Panc1 (cell line): Measurements from ENCODE around the gene POLR1E. TPM values are rescaled to one million over a fixed set of nuclear protein-coding genes. Genes with fewer than 3 reads are reported as not detected.
A peak's percentile ranks its signal among the peaks of the same experiment; 100 is the strongest.

ENCODE experiments used
- ATAC-seq: fragments of 200-7000 bp; cut with Tn5 transposase; 2 replicates; pipeline ENCODE4 v1.9.1; 2020; ENCODE audit warnings: mild to moderate bottlenecking, moderate library complexity
- BruUV-seq: library from RNA; stranded (reverse); fragments of 400-500 nt; replicated peaks from 2 replicates; lab custom pipeline; 2021; lab: Mats Ljungman, UMichigan
- CTCF ChIA-PET: fragments of 300-600 bp; sonication (Branson Sonifier 250); formaldehyde crosslinking; loops from one replicate; lab custom pipeline; 2022; ENCODE audit warnings: antibody characterized with exemption; lab: Charles Lee
- POLR2A ChIA-PET: fragments of 300-600 bp; sonication (Branson Sonifier 250); formaldehyde crosslinking; loops from one replicate; lab custom pipeline; 2022; ENCODE audit warnings: antibody characterized with exemption; lab: Charles Lee
- DNase-seq: peaks from one replicate; pipeline ENCODE4 v3.0.0-alpha.2; 2010; ENCODE audit warnings: low read depth, low spot score
- H3K27ac ChIP-seq: 2 replicates; pipeline ENCODE4 v1.5.1; 2011; ENCODE audit warnings: mild to moderate bottlenecking, low read length, inconsistent platforms
- H3K27me3 ChIP-seq: fragments of 200-500 bp; sonication (Bioruptor generic); 2 replicates; pipeline ENCODE4 v1.6.0; 2014; ENCODE audit warnings: low read length, inconsistent platforms; ENCODE audit not compliant: control insufficient read depth, insufficient read depth
- H3K36me3 ChIP-seq: fragments of 200-500 bp; sonication (Bioruptor generic); 2 replicates; pipeline ENCODE4 v1.5.1; 2014; ENCODE audit warnings: inconsistent platforms, mild to moderate bottlenecking, low read length, moderate library complexity; ENCODE audit not compliant: control insufficient read depth, insufficient read depth
- H3K4me1 ChIP-seq: 2 replicates; pipeline ENCODE4 v1.5.1; 2011; ENCODE audit warnings: inconsistent platforms, mild to moderate bottlenecking, low read length, moderate library complexity; ENCODE audit not compliant: control insufficient read depth, insufficient read depth
- H3K4me3 ChIP-seq, 2 experiments: 2 replicates each; pipeline ENCODE4 v1.5.1; 2011 to 2012; ENCODE audit warnings: low read depth in 2 of 2, low read length in 2 of 2, mild to moderate bottlenecking in 2 of 2, inconsistent platforms in 1 of 2, moderate library complexity in 1 of 2
- H3K9me3 ChIP-seq: fragments of 200-500 bp; sonication (Bioruptor generic); 2 replicates; pipeline ENCODE4 v1.5.1; 2014; ENCODE audit warnings: low read depth, mild to moderate bottlenecking, inconsistent platforms, low read length, moderate library complexity; ENCODE audit not compliant: control insufficient read depth, insufficient read depth
- POLR2AphosphoS5 ChIP-seq: IDR thresholded peaks from 2 replicates; pipeline ENCODE4 v1.6.1; 2012; ENCODE audit warnings: mild to moderate bottlenecking, low read depth, low read length, moderate library complexity
- SIN3A ChIP-seq: IDR thresholded peaks from 2 replicates; pipeline ENCODE4 v1.6.1; 2012; ENCODE audit warnings: low read depth, mild to moderate bottlenecking, low read length, moderate library complexity, borderline replicate concordance; ENCODE audit not compliant: insufficient read depth
- TCF7L2 ChIP-seq: IDR thresholded peaks from 2 replicates; pipeline ENCODE4 v1.6.1; 2011; ENCODE audit warnings: mild to moderate bottlenecking, low read depth, low read length, inconsistent platforms
- in situ Hi-C: cut with HindIII; loops from 2 replicates; pipeline ENCODE4 v1.10.0; 2016; ENCODE audit warnings: low sequenced_read_pairs, low pct_unique_long_range_greater_than_20kb
- intact Hi-C: fragments of 100-400 bp; cut with micrococcal nuclease; formaldehyde crosslinking; loops from one replicate; pipeline ENCODE4 v1.10.0; 2022; ENCODE audit not compliant: unreplicated experiment
- total RNA-seq: library from RNA; stranded (reverse); gene quantifications from one replicate; pipeline ENCODE4 v1.2.1, GENCODE V29; 2021; ENCODE audit not compliant: unreplicated experiment
- TF ChIP-seq, protein P1 (sequence below), 2 experiments: IDR thresholded peaks; 2 replicates each; pipeline ENCODE4 v1.6.1; 2011 to 2012; ENCODE audit warnings: low read depth in 2 of 2, control low read depth in 1 of 2, low read length in 1 of 2, mild to moderate bottlenecking in 1 of 2, moderate library complexity in 1 of 2; ENCODE audit not compliant: insufficient read depth in 1 of 2
- TF ChIP-seq, protein P2 (sequence below): fragments of 450-650 bp; IDR thresholded peaks from 2 replicates; pipeline ENCODE4 v1.5.1; 2017; ENCODE audit warnings: mild to moderate bottlenecking

The POLR1E gene
- total RNA-seq, 1 experiment from 2014 or later: 93.8 TPM

- no peak for TF ChIP-seq TCF7L2
- TF ChIP-seq, protein P1, sequence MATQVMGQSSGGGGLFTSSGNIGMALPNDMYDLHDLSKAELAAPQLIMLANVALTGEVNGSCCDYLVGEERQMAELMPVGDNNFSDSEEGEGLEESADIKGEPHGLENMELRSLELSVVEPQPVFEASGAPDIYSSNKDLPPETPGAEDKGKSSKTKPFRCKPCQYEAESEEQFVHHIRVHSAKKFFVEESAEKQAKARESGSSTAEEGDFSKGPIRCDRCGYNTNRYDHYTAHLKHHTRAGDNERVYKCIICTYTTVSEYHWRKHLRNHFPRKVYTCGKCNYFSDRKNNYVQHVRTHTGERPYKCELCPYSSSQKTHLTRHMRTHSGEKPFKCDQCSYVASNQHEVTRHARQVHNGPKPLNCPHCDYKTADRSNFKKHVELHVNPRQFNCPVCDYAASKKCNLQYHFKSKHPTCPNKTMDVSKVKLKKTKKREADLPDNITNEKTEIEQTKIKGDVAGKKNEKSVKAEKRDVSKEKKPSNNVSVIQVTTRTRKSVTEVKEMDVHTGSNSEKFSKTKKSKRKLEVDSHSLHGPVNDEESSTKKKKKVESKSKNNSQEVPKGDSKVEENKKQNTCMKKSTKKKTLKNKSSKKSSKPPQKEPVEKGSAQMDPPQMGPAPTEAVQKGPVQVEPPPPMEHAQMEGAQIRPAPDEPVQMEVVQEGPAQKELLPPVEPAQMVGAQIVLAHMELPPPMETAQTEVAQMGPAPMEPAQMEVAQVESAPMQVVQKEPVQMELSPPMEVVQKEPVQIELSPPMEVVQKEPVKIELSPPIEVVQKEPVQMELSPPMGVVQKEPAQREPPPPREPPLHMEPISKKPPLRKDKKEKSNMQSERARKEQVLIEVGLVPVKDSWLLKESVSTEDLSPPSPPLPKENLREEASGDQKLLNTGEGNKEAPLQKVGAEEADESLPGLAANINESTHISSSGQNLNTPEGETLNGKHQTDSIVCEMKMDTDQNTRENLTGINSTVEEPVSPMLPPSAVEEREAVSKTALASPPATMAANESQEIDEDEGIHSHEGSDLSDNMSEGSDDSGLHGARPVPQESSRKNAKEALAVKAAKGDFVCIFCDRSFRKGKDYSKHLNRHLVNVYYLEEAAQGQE (IDR thresholded peaks at IDR 0.05; ENCODE audit: insufficient read depth in 1 of 2, low read depth in 2 of 2, low read length in 1 of 2): no peak
- TF ChIP-seq POLR2AphosphoS5: no peak
- TF ChIP-seq, protein P2, sequence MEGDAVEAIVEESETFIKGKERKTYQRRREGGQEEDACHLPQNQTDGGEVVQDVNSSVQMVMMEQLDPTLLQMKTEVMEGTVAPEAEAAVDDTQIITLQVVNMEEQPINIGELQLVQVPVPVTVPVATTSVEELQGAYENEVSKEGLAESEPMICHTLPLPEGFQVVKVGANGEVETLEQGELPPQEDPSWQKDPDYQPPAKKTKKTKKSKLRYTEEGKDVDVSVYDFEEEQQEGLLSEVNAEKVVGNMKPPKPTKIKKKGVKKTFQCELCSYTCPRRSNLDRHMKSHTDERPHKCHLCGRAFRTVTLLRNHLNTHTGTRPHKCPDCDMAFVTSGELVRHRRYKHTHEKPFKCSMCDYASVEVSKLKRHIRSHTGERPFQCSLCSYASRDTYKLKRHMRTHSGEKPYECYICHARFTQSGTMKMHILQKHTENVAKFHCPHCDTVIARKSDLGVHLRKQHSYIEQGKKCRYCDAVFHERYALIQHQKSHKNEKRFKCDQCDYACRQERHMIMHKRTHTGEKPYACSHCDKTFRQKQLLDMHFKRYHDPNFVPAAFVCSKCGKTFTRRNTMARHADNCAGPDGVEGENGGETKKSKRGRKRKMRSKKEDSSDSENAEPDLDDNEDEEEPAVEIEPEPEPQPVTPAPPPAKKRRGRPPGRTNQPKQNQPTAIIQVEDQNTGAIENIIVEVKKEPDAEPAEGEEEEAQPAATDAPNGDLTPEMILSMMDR: no peak
- POLR2A ChIA-PET: no interaction called here
- no TSS peak for BruUV-seq
- Histone ChIP-seq H3K27ac (no peak overlapping the region), H3K36me3 (peaks cover 3% of the 10 kb centered on the region; the same call in 1 of the 2 replicates), H3K9me3 (no peaks in the 10 kb centered on the region), H3K27me3 (no peaks in the 10 kb centered on the region), H3K4me1 (no peaks in the 10 kb centered on the region), H3K4me3 (no peak overlapping the region)
- DNase-seq (no peak), ATAC-seq (peak; percentile 43; the same call in 1 of the 2 replicates)
- intact Hi-C loops (no loop called here), in situ Hi-C loops (no loop called here)
- CTCF ChIA-PET: no interaction called here
These were observed 48.7 kb downstream of the POLR1E start for GRCh38 chr9:37534412-37534811.

GRCh38 chr9:37534901-37535300 lies 49.2 kb downstream of the POLR1E start:
- ATAC-seq (0 out of 2 replicates have a peak, but pooled peaks have one; percentile 7), DNase-seq (no peak)
- TF ChIP-seq, protein P2: no peak
- TF ChIP-seq, protein P1 (IDR thresholded peaks at IDR 0.05; ENCODE audit: insufficient read depth in 1 of 2, low read depth in 2 of 2, low read length in 1 of 2): no peak
- TF ChIP-seq SIN3A (no peak), POLR2AphosphoS5 (no peak), TCF7L2 (no peak)
- BruUV-seq: no TSS peak
- intact Hi-C loops: no loop called here
- ChIA-PET POLR2A (no interaction called here), CTCF (no interaction called here)
- Histone ChIP-seq H3K4me3 (no peak overlapping the region), H3K9me3 (no peaks in the 10 kb centered on the region), H3K27ac (no peak overlapping the region), H3K4me1 (no peaks in the 10 kb centered on the region), H3K27me3 (no peaks in the 10 kb centered on the region), H3K36me3 (peaks cover 3% of the 10 kb centered on the region; the same call in 1 of the 2 replicates)
- in situ Hi-C loops: no loop called here
